Measurements from ENCODE around the gene RNF157.
"Not testable (repeated sequence)": the region's sequence is repeated elsewhere in the genome, so short reads cannot be mapped to it uniquely, and the experiment has no call there.

The RNF157 gene

GRCh38 chr17:76246080-76247066 is 6.1 kb upstream of the RNF157 start:
- no peak for TF ChIP-seq CTCF (IDR thresholded peaks at IDR 0.05; ENCODE audit: control insufficient read depth, insufficient read depth, low read depth, low read length, missing control alignments)
- H3K4me3 ChIP-seq (ENCODE audit: control insufficient read depth, low read depth, low read length) = no peak overlapping the region
- no peak for DNase-seq (ENCODE audit: low read depth)

- not testable (repeated sequence) for DNase-seq (ENCODE audit: low read depth); H3K4me3 ChIP-seq (ENCODE audit: control insufficient read depth, low read depth, low read length)
These were observed 4.4 kb upstream of the RNF157 start for GRCh38 chr17:76244721-76245120.

- no peak for TF ChIP-seq CTCF (IDR thresholded peaks at IDR 0.05; ENCODE audit: control insufficient read depth, insufficient read depth, low read depth, low read length, missing control alignments)
- H3K4me3 ChIP-seq (ENCODE audit: control insufficient read depth, low read depth, low read length) = no peak overlapping the region
- no peak for DNase-seq (ENCODE audit: low read depth)
These were observed 3.8 kb upstream of the RNF157 start for GRCh38 chr17:76243826-76244679.

GRCh38 chr17:76241691-76242255 is 1.5 kb upstream of the RNF157 start:
- TF ChIP-seq CTCF (IDR thresholded peaks at IDR 0.05; ENCODE audit: control insufficient read depth, insufficient read depth, low read depth, low read length, missing control alignments) = no peak
- H3K4me3 ChIP-seq (ENCODE audit: control insufficient read depth, low read depth, low read length) = no peak overlapping the region
- no peak for DNase-seq (ENCODE audit: low read depth)

- DNase-seq (ENCODE audit: low read depth) = no peak
- no peak for TF ChIP-seq CTCF (IDR thresholded peaks at IDR 0.05; ENCODE audit: control insufficient read depth, insufficient read depth, low read depth, low read length, missing control alignments)
- H3K4me3 ChIP-seq (ENCODE audit: control insufficient read depth, low read depth, low read length) = peak overlapping the region; percentile 56
These were observed 878 bp upstream of the RNF157 start for GRCh38 chr17:76241204-76241538.

DNA sequence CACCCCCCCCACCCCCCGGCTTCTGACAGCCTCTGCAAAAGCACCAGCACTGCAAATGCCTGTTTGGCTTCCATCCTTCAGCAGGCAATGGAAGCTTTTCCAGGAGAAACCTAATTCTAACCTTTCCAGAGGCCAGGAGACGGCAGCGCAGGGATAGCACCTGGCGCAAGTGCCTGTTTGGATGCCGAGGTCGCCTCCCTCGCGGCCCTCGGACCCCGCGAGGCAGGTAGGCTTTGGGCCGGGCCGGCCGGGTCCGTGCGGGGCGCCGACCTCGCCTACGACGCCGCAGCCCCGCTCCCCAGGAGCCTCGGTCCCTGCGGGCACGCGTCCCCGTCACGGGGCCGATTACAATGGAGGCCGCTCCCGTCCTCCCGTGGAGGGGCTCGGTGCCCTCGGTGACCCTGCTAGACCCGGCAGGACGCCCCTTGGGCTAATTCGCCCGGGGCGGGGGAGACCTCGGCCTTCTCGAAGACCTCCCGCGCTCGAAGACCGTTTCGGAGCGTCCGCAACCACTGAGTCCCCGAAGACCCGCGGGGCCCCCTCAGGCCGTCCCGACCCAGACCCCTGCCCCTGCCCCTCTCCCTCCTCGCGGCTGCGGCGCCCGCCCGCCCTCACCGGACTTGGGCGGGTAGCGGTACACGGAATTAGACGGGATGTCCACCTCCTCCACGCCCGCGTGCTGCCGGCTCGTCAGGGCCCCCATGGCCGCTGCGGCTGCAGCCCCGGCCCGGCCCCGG is 587 bp downstream of the RNF157 start:
- no peak for DNase-seq (ENCODE audit: low read depth)
- no peak for TF ChIP-seq CTCF (IDR thresholded peaks at IDR 0.05; ENCODE audit: control insufficient read depth, insufficient read depth, low read depth, low read length, missing control alignments)
- H3K4me3 ChIP-seq (ENCODE audit: control insufficient read depth, low read depth, low read length) = peak overlapping the region; percentile 1; the same call in 1 of the 2 replicates
